ENCODE data around the gene FARSB. TPM values are rescaled to one million over a fixed set of nuclear protein-coding genes. Genes with fewer than 3 reads are reported as not detected.

The FARSB gene
- total RNA-seq, 1 donor from 2014 or later = 25.0 TPM

DNA sequence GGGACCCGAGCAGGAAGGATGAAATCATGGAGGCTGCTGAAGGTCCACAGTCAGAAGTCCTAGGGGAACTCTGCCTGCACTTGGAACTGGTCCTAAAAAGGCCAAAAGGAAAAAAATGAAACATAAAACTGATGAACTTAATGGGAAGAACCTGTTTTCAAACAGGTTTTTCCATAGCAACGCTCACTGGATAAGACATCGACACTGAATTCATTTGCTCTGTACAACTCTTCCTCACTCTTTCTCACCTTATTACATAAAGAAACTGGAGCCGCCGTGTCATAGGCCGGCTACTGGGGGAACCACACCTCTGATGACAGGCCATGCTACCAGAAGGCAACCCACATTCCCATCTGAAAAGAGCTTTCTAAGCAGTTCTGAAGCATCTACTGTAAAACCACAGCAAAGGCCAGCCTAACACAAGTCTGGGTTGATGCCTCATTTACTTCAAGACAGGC, 83.6 kb downstream of the FARSB start:
- Histone ChIP-seq H3K4me2 (no peak overlapping the region), H3K9me3 (ENCODE audit: low read depth) (no peaks in the 10 kb centered on the region), H4K20me1 (ENCODE audit: low read depth) (no peaks in the 10 kb centered on the region), H3K27ac (no peak overlapping the region), H3F3A (ENCODE audit: low read depth) (peaks cover 33% of the 10 kb centered on the region), H2AFZ (replicated peaks) (no peak overlapping the region), H3K27me3 (no peaks in the 10 kb centered on the region), H3K36me3 (no peaks in the 10 kb centered on the region), H3K4me3 (no peak overlapping the region), H3K9ac (no peak overlapping the region), H3K4me1 (peaks cover 71% of the 10 kb centered on the region), H3K79me2 (ENCODE audit: low read depth) (peaks cover 9% of the 10 kb centered on the region)
- DNase-seq (ENCODE audit: low spot score) = no peak
- Mint-ChIP-seq H3K9me3 (no peaks in the 10 kb centered on the region), H3K4me3 (no peak overlapping the region), H3K36me3 (peaks cover 13% of the 10 kb centered on the region), H3K27me3 (ENCODE audit: insufficient read depth, low read depth) (no peaks in the 10 kb centered on the region), H3K27ac (no peak overlapping the region), H3K4me1 (peaks cover 64% of the 10 kb centered on the region)
- TF ChIP-seq, protein P1, sequence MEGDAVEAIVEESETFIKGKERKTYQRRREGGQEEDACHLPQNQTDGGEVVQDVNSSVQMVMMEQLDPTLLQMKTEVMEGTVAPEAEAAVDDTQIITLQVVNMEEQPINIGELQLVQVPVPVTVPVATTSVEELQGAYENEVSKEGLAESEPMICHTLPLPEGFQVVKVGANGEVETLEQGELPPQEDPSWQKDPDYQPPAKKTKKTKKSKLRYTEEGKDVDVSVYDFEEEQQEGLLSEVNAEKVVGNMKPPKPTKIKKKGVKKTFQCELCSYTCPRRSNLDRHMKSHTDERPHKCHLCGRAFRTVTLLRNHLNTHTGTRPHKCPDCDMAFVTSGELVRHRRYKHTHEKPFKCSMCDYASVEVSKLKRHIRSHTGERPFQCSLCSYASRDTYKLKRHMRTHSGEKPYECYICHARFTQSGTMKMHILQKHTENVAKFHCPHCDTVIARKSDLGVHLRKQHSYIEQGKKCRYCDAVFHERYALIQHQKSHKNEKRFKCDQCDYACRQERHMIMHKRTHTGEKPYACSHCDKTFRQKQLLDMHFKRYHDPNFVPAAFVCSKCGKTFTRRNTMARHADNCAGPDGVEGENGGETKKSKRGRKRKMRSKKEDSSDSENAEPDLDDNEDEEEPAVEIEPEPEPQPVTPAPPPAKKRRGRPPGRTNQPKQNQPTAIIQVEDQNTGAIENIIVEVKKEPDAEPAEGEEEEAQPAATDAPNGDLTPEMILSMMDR (IDR thresholded peaks at IDR 0.05) = no peak
- TF ChIP-seq EZH2phosphoT487 (IDR thresholded peaks at IDR 0.05) = no peak
- TF ChIP-seq EZH2 (IDR thresholded peaks at IDR 0.05) = no peak

DNA sequence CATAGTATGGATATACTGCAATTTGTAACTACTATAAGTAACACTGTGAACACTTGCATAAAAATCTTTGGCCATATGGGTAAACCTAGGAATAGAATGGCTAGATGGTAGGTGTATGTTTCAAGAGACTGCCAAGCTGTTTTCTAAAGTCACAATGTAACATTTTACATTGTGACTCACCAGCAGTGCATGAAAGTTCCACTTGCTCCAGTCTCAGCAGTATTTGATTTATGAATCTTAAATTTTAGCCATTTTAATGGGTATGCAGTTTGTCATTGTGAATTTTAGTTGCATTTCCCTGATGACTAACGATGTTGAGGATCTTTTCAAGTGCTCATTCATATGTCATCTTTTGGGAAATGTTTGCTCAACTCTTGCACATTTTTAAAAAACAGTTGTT, 86.1 kb downstream of the FARSB start:
- Histone ChIP-seq H3K27ac (no peak overlapping the region), H3K36me3 (no peaks in the 10 kb centered on the region), H3K4me3 (no peak overlapping the region), H3K4me1 (peaks cover 46% of the 10 kb centered on the region), H3K9me3 (ENCODE audit: low read depth) (no peaks in the 10 kb centered on the region), H3K4me2 (no peak overlapping the region), H3F3A (ENCODE audit: low read depth) (peaks cover 8% of the 10 kb centered on the region), H3K27me3 (no peaks in the 10 kb centered on the region), H3K79me2 (ENCODE audit: low read depth) (peaks cover 9% of the 10 kb centered on the region), H4K20me1 (ENCODE audit: low read depth) (no peaks in the 10 kb centered on the region), H2AFZ (replicated peaks) (no peak overlapping the region), H3K9ac (no peak overlapping the region)
- H3K4me3 Mint-ChIP-seq = no peak overlapping the region
- H3K36me3 Mint-ChIP-seq = peaks cover 32% of the 10 kb centered on the region
- H3K4me1 Mint-ChIP-seq = peaks cover 42% of the 10 kb centered on the region
- TF ChIP-seq EZH2 (IDR thresholded peaks at IDR 0.05) (no peak), EZH2phosphoT487 (IDR thresholded peaks at IDR 0.05) (no peak)
- TF ChIP-seq, protein P1 (IDR thresholded peaks at IDR 0.05) = no peak
- H3K27ac Mint-ChIP-seq = no peak overlapping the region
- H3K9me3 Mint-ChIP-seq = no peaks in the 10 kb centered on the region
- no peak for DNase-seq (ENCODE audit: low spot score)
- H3K27me3 Mint-ChIP-seq (ENCODE audit: insufficient read depth, low read depth) = no peaks in the 10 kb centered on the region

DNA sequence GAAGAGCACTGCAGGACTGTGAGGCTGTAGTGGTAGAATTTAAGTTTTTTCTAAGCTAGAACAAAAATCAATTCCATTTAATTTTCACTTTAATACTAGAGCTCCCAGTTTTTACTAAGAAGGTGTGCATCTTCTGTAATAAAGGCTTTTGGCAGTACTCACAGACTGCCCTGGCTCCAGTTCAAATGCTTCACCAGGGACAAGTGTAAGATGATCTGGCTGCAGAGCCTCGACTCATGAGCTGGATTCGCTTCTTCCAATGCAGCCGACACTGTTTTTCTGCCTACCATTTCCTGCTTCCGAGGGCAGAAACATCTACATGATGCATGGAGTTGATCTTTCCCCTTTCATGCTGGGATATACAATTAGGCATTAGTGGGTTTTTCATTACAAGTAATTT, 87.0 kb downstream of the FARSB start:
- no peak overlapping the region for H2AFZ ChIP-seq (replicated peaks)
- H3K4me2 ChIP-seq = no peak overlapping the region
- no peak for DNase-seq (ENCODE audit: low spot score)
- no peaks in the 10 kb centered on the region for H3K9me3 ChIP-seq (ENCODE audit: low read depth)
- Mint-ChIP-seq H3K4me1 (peaks cover 32% of the 10 kb centered on the region), H3K9me3 (no peaks in the 10 kb centered on the region), H3K27me3 (ENCODE audit: insufficient read depth, low read depth) (no peaks in the 10 kb centered on the region), H3K4me3 (no peak overlapping the region), H3K27ac (no peak overlapping the region), H3K36me3 (peaks cover 30% of the 10 kb centered on the region)
- H4K20me1 ChIP-seq (ENCODE audit: low read depth) = no peaks in the 10 kb centered on the region
- no peaks in the 10 kb centered on the region for H3K36me3 ChIP-seq
- no peaks in the 10 kb centered on the region for H3K27me3 ChIP-seq
- H3K4me3 ChIP-seq = no peak overlapping the region
- no peak overlapping the region for H3K9ac ChIP-seq
- H3K27ac ChIP-seq = no peak overlapping the region
- no peak for TF ChIP-seq EZH2phosphoT487 (IDR thresholded peaks at IDR 0.05)
- TF ChIP-seq EZH2 (IDR thresholded peaks at IDR 0.05) = no peak
- TF ChIP-seq, protein P1 (IDR thresholded peaks at IDR 0.05) = no peak
- no peaks in the 10 kb centered on the region for H3F3A ChIP-seq (ENCODE audit: low read depth)
- peaks cover 36% of the 10 kb centered on the region for H3K4me1 ChIP-seq
- H3K79me2 ChIP-seq (ENCODE audit: low read depth) = peaks cover 7% of the 10 kb centered on the region

All from neural progenitor cell (in vitro differentiated cells).